Activated CD4-positive, CD25-positive, alpha-beta regulatory T cell treated with anti-CD3 and anti-CD28 coated beads, Interleukin-2, amount 50 U/mL, for 24 hours (primary cell): Measurements from ENCODE around the gene FGFBP1.

ENCODE experiments used
- ATAC-seq, 2 donors: fragments of 150-1000 bp; cut with Tn5 transposase; one replicate each; pipeline ENCODE4 v1.10.0; 2021; ENCODE audit warnings: mild to moderate bottlenecking in 1 of 2, moderate library complexity in 1 of 2

FGFBP1 gene

GRCh38 chr4:15910155-15910940, 28.2 kb downstream of the FGFBP1 start:
- no peak for ATAC-seq

- no peak for ATAC-seq
These were observed 31.1 kb downstream of the FGFBP1 start for GRCh38 chr4:15907430-15907829.

GRCh38 chr4:15906020-15906443, 32.5 kb downstream of the FGFBP1 start:
- ATAC-seq, result no peak

- no peak for ATAC-seq
These were observed 35.8 kb downstream of the FGFBP1 start for GRCh38 chr4:15902746-15903145.

- no peak for ATAC-seq
These were observed 36.5 kb downstream of the FGFBP1 start for GRCh38 chr4:15901998-15902397.

- no peak for ATAC-seq
These were observed 37.5 kb downstream of the FGFBP1 start for GRCh38 chr4:15901007-15901406.

- no peak for ATAC-seq
These were observed 39.0 kb downstream of the FGFBP1 start for GRCh38 chr4:15899511-15899910.

GRCh38 chr4:15898902-15899301, 39.6 kb downstream of the FGFBP1 start:
- no peak for ATAC-seq

- no peak for ATAC-seq
These were observed 41.0 kb downstream of the FGFBP1 start for GRCh38 chr4:15897577-15897976.

- ATAC-seq, result no peak
These were observed 43.3 kb downstream of the FGFBP1 start for GRCh38 chr4:15894921-15895916.

GRCh38 chr4:15894393-15894792, 44.1 kb downstream of the FGFBP1 start:
- ATAC-seq, result no peak

GRCh38 chr4:15893962-15894361, 44.6 kb downstream of the FGFBP1 start:
- no peak for ATAC-seq

GRCh38 chr4:15891312-15891711, 47.2 kb downstream of the FGFBP1 start:
- ATAC-seq, result no peak

GRCh38 chr4:15890246-15890829, 48.2 kb downstream of the FGFBP1 start:
- ATAC-seq, result no peak

- ATAC-seq, result no peak
These were observed 50.0 kb downstream of the FGFBP1 start for GRCh38 chr4:15888515-15888914.
